ENCODE data around the gene RSPH1.
A peak's percentile ranks its signal among the peaks of the same experiment; 100 is the strongest.

Gene RSPH1

GRCh38 chr21:42512346-42513034, 16.5 kb upstream of the RSPH1 start:
- DNase-seq = no peak

- no peak for DNase-seq
Measured at GRCh38 chr21:42509244-42509643, 13.2 kb upstream of the RSPH1 start.

- DNase-seq = no peak
Measured at GRCh38 chr21:42508371-42508770, 12.3 kb upstream of the RSPH1 start.

- no peak for DNase-seq
Measured at GRCh38 chr21:42507418-42507817, 11.4 kb upstream of the RSPH1 start.

GRCh38 chr21:42505090-42505726, 9.2 kb upstream of the RSPH1 start:
- no peak for DNase-seq

GRCh38 chr21:42503711-42504110, 7.7 kb upstream of the RSPH1 start:
- DNase-seq = no peak

GRCh38 chr21:42500736-42501135, 4.7 kb upstream of the RSPH1 start:
- DNase-seq = no peak

GRCh38 chr21:42500225-42500624, 4.2 kb upstream of the RSPH1 start:
- no peak for DNase-seq

- DNase-seq = no peak
Measured at GRCh38 chr21:42499444-42500112, 3.6 kb upstream of the RSPH1 start.

- DNase-seq = no peak
Measured at GRCh38 chr21:42498012-42498411, 2.0 kb upstream of the RSPH1 start.

GRCh38 chr21:42496839-42497202, 797 bp upstream of the RSPH1 start:
- DNase-seq = no peak

GRCh38 chr21:42495765-42496119, 282 bp downstream of the RSPH1 start:
- DNase-seq = peak; percentile 66

- no peak for DNase-seq
Measured at GRCh38 chr21:42495027-42495426, 997 bp downstream of the RSPH1 start.

- no peak for DNase-seq
Measured at GRCh38 chr21:42493109-42494060, 2.6 kb downstream of the RSPH1 start.

- DNase-seq = no peak
Measured at GRCh38 chr21:42492201-42492600, 3.8 kb downstream of the RSPH1 start.

GRCh38 chr21:42491328-42491727, 4.7 kb downstream of the RSPH1 start:
- no peak for DNase-seq

- no peak for DNase-seq
Measured at GRCh38 chr21:42490720-42491119, 5.3 kb downstream of the RSPH1 start.

- no peak for DNase-seq
Measured at GRCh38 chr21:42489991-42490390, 6.0 kb downstream of the RSPH1 start.

GRCh38 chr21:42489006-42489563, 6.9 kb downstream of the RSPH1 start:
- DNase-seq = no peak

- DNase-seq = no peak
Measured at GRCh38 chr21:42486531-42486930, 9.5 kb downstream of the RSPH1 start.

GRCh38 chr21:42486072-42486471, 10.0 kb downstream of the RSPH1 start:
- no peak for DNase-seq

- DNase-seq = no peak
Measured at GRCh38 chr21:42484966-42485365, 11.1 kb downstream of the RSPH1 start.

GRCh38 chr21:42481169-42481568, 14.9 kb downstream of the RSPH1 start:
- no peak for DNase-seq
